GM19328 (cell line): ENCODE results near the gene TRIM23.
"Not testable (repeated sequence)": the region's sequence is repeated elsewhere in the genome, so short reads cannot be mapped to it uniquely, and the experiment has no call there.

ENCODE experiments used
- ATAC-seq: cut with Tn5 transposase; IDR thresholded peaks from one replicate; pipeline ENCODE4 v1.9.1; 2021; ENCODE audit warnings: mild to moderate bottlenecking, moderate library complexity; ENCODE audit not compliant: unreplicated experiment

Gene TRIM23

GRCh38 chr5:65624025-65624570, at the start of gene TRIM23:
TSS of gene TRIM23 (minus strand) at chr5:65624333. CDS start at chr5:65624274, 59 bp downstream.
- ATAC-seq = peak; percentile 95

GRCh38 chr5:65672796-65673195, 48.7 kb upstream of the TRIM23 start:
- ATAC-seq = no peak

GRCh38 chr5:65668696-65669095, 44.6 kb upstream of the TRIM23 start:
- no peak for ATAC-seq

- no peak for ATAC-seq
Observed at GRCh38 chr5:65663804-65664521, 39.8 kb upstream of the TRIM23 start.

GRCh38 chr5:65654713-65655112, 30.6 kb upstream of the TRIM23 start:
- ATAC-seq = no peak

GRCh38 chr5:65651144-65651543, 27.0 kb upstream of the TRIM23 start:
- no peak for ATAC-seq

- ATAC-seq = no peak
Observed at GRCh38 chr5:65647941-65648340, 23.8 kb upstream of the TRIM23 start.

- no peak for ATAC-seq
Observed at GRCh38 chr5:65646938-65647337, 22.8 kb upstream of the TRIM23 start.

GRCh38 chr5:65640240-65640639, 16.1 kb upstream of the TRIM23 start:
- ATAC-seq = no peak

GRCh38 chr5:65630981-65631380, 6.8 kb upstream of the TRIM23 start:
- no peak for ATAC-seq

- ATAC-seq = no peak
Observed at GRCh38 chr5:65625743-65626142, 1.6 kb upstream of the TRIM23 start.

GRCh38 chr5:65624571-65625555, 730 bp upstream of the TRIM23 start, which contains the start of the genes SHLD3 and TRAPPC13:
TSS of gene SHLD3 (plus strand) at chr5:65625027. CDS start at chr5:65629588, 4,561 bp downstream.
TSS of gene TRAPPC13 (plus strand) at chr5:65625027. CDS start at chr5:65625061, 34 bp downstream.
- ATAC-seq = peak; percentile 71

GRCh38 chr5:65623482-65623881, 651 bp downstream of the TRIM23 start:
- ATAC-seq = no peak

- not testable (repeated sequence) for ATAC-seq
Observed at GRCh38 chr5:65621961-65622360, 2.2 kb downstream of the TRIM23 start.

GRCh38 chr5:65620021-65620420, 4.1 kb downstream of the TRIM23 start:
- no peak for ATAC-seq

- ATAC-seq = no peak
Observed at GRCh38 chr5:65612298-65612907, 11.7 kb downstream of the TRIM23 start.

GRCh38 chr5:65611524-65611923, 12.6 kb downstream of the TRIM23 start:
- no peak for ATAC-seq

GRCh38 chr5:65601761-65602160, 22.4 kb downstream of the TRIM23 start:
- ATAC-seq = not testable (repeated sequence)

- ATAC-seq = no peak
Observed at GRCh38 chr5:65588694-65589093, 35.4 kb downstream of the TRIM23 start.

- ATAC-seq = no peak
Observed at GRCh38 chr5:65577141-65577540, 47.0 kb downstream of the TRIM23 start.
